ENCODE data around the gene STYK1. TPM values are rescaled to one million over a fixed set of nuclear protein-coding genes. Genes with fewer than 3 reads are reported as not detected.
"Not testable (repeated sequence)": the region's sequence is repeated elsewhere in the genome, so short reads cannot be mapped to it uniquely, and the experiment has no call there.

STYK1 gene
- polyA plus RNA-seq, 1 donor, result 0.83 TPM

DNA sequence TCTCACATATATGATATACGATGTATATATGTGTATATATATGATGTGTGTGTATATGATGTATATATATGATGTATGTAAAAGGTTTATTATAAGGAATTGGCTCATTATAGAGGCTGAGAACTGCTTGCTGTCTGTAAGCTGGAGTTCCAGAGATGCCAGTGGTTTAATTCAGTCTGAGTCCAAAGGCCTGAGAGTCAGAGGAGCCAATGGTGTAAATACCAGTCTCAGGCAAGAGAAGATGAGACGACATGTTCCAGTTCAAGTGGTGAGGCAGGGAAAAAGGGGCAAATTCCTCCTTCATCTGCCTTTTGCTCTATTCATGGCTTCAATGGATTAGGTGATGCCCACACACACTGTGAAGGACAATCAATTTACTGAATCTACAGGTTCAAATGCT is 17.1 kb upstream of the STYK1 start:
- no peak for DNase-seq

DNA sequence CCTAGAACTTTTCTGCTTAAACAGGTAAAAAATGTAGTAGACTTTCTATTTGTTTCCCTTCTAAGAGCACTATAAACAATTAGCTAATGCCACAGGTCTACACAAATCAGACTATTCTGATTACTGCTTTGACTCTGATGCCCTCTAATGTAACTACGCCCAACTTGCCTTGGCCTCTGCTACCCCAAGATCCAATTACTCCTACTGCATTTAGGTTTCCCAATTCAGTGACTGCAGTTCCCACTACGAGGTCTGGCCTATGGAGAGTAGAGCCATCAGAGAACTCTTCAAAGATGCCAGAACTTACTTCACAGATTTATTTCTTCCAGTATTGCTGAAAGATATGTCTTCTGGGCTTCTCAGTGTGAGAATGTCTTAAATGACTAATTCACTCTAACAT is 15.3 kb upstream of the STYK1 start:
- no peak for DNase-seq

DNA sequence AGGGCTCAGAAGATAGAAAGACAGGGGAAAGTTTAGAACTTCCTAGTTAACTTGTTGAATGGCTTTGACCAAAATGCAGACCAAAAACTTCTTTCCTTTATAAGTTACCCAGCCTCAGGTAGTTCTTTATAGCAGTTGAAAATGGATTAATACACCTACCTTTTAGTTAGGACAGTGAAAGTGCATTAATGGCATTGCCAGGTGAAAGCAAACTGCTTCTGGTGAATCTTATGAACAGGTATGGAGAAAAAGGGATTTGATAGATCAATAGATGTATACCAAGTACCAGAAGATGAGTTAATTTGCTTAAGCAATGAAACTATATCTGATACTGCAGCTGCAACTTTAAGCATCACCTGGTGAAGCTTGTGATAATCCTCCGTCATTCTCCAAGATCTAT is 14.2 kb upstream of the STYK1 start:
- DNase-seq, result no peak

DNA sequence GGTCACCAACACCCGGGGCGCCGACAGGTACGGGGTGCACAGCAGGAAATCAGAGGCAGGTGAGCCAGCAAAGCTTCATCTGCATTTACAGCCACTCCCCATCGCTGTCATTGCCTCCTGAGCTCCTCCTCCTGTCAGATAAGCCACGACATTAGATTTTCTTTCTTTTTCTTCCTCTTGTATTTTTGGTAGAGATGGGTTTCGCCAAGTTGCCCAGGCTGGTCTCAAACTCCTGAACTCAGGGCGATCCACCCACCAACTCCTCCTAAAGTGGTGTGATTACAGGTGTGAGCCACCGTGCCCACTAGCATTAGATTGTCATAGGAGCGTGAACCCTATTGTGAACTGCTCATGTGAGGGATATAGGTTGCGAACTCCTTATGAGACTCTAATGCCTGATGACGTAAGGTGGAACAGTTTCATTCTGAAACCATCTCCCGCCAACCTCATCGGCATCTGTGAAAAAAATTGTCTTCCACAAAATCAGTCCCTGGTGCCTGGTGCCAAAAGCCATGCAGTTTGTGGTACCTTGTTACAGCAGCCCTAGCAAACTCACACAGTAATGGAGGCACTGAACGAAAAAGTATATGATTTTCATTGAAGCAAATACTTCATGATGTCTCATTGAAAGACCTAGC is 1.5 kb downstream of the STYK1 start:
- no peak for DNase-seq

DNA sequence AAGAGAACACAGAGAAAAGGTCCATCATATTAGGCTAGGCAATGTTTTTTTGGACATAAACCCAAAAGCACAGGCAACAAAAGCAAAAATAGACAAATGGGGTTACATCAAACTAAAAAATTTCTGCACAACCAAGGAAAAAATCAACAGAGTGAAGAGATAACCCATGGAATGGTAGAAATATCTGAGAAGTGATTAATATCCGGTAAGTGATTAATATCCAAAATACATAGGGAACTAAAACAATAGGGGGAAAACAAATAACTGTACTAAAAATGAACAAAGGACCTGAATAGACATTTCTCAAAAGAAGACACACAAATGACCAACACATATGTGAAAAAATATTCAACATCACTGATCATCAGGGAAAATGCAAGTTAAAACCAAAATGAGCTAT is 4.3 kb downstream of the STYK1 start:
- no peak for DNase-seq

DNA sequence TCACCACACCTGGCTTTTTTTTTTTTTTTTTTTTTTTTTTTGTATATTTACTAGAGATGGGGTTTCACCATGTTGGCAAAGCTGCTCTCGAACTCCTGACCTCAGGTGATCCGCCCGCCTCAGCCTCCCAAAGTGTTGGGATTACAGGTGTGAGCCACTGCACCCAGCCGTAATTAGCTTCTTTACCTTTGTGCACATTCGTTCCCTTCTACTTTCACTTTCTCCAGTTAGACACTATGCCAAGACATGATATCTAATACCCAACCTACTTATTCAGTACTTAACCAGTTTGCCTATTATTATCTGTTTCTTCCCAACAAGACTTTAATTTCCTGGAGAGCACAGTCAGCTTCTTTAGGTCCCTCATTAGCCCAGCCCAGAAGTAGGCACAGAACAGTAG is 5.3 kb downstream of the STYK1 start:
- DNase-seq, result no peak

DNA sequence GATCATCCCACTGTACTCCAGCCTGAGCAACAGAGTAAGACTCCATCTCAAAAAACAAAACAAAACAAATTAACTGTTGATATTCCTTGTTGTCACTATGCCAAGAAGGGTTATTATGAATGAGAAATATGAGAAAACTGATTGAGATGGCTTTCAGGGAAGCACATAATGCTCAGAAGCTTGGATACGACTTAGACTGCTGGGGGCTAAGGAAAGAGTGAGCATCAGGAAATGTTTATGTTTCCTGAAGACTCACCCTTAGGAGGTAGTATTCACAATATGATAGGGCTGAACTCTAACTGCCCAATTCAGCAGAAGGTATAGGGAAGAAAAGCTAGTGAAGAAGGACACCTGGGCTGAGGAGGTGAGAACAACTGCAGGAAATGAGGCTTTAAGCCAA is 6.3 kb downstream of the STYK1 start:
- DNase-seq, result no peak

DNA sequence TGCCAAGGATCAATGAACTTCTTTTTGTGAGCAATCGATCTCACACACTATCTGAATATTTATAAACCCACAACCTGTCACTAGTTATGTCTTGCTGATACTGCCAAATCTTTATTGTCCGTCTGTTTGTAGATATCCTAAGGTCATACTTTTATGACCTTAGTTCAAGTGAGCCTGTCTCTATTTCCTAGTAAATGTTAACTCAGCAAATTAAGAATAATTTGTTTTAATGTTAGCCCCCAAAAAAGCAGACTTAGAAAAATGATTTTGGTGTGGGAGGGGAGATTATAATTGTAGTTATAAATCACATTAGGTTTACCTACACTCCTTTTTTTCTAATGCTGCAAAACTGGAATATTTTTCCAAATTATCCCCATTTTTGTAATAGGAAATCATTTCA is 9.4 kb downstream of the STYK1 start:
- no peak for DNase-seq

DNA sequence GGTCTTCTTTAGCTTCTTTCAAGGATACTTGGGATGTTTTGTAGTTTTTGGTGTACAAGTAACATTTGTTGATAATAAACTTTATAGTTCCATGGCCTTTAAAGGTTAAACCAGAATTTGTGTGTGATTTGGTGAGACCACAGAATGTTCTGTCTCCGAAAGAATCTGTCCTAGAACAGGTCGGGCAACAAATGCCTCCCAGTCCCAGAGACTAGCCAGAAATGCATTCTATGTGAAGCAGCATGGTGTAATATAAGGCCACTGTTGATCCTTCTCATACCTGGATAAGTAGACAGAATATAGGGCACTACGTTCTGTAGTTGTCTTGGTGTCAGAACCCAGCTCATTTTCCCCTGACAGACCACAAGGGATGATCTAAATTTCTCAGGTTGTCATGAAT is 10.0 kb downstream of the STYK1 start:
- DNase-seq, result no peak

DNA sequence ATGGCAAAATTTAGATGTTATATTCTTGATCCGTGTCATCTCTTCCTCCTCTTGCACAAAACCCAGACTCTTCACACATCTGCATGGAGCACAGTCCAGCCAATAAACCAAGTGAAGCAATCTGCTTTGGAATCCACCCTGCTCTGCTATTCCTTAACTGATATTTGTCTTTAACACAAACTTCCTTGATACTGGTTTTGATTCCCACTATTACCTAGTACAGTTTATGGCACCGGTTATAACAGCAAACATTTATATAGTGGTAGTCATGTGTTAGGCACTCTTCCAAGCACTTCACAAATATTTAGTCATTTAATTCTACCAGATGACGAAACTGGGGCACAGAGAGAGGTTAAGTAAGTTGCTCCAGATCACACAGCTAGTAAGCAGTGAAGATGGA is 12.5 kb downstream of the STYK1 start:
- DNase-seq, result no peak

DNA sequence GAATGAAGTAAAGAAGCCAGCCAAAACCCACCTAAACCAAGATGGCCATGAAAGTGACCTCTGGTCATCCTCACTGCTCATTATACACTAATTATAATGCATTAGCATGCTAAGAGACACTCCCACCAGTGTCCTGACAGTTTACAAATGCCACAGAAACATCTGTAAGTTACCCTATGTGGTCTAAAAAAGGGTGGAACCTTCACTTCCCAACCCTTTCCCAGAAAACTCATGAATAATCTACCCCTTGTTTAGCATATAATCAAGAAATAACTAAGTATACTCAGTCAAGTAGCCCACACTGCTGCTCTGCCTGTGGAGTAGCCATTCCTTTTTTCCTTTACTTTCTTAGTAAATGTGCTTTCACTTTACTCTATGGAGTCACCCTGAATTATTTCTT is 19.8 kb downstream of the STYK1 start:
- no peak for DNase-seq

DNA sequence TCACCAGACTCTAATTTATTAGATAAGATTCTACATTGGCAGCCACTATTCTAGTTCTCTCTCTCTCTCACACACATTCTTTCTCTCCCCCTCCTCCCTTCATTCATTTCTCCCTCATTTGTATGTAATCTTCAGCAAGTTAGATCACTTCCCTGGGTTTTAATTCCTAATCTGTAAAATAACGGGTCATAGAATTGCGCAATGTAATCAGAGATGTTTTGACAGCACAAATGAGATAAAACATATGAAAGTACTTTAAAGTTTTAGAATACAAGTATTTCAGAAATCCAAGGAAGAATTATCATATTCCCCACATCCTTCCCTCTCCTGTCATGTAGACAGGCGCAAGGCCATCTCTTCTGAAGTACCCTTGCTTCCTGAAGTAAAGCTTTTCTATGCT is 21.7 kb downstream of the STYK1 start:
- DNase-seq, result no peak

DNA sequence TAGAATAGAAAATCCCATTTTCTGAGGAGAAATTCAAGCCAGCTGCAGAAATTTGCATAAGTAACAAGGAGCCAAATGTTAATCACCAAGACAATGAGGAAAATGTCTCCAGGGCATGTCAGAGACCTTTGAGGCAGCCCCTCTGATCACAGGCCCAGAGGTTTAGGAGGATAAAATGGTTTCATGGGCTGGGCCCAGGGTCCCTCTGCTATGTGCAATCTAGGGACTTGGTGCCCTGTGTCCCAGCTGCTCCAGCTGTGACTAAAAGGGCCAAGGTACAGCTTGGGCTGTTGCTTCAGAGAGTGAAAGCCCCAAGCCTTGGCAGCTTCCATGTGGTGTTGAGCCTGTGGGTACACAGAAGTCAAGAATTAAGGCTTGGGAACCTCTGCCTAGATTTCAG is 27.3 kb downstream of the STYK1 start:
- not testable (repeated sequence) for DNase-seq

DNA sequence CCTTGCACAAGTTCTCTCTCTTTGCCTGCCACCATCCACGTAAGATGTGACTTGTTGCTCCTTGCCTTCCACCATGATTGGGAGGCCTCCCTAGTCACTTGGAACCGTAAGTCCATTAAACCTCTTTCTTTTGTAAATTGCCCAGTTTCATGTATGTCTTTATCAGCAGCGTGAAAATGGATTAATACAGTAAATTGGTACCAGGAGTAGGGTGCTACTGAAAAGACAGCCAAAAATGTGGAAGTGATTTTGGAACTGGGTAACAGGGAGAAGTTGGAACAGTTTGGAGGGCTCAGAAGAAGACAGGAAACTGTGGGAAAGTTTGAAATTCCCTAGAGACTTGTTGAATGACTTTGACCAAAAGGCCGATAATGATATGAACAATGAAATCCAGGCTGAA is 27.9 kb downstream of the STYK1 start:
- DNase-seq, result no peak

DNA sequence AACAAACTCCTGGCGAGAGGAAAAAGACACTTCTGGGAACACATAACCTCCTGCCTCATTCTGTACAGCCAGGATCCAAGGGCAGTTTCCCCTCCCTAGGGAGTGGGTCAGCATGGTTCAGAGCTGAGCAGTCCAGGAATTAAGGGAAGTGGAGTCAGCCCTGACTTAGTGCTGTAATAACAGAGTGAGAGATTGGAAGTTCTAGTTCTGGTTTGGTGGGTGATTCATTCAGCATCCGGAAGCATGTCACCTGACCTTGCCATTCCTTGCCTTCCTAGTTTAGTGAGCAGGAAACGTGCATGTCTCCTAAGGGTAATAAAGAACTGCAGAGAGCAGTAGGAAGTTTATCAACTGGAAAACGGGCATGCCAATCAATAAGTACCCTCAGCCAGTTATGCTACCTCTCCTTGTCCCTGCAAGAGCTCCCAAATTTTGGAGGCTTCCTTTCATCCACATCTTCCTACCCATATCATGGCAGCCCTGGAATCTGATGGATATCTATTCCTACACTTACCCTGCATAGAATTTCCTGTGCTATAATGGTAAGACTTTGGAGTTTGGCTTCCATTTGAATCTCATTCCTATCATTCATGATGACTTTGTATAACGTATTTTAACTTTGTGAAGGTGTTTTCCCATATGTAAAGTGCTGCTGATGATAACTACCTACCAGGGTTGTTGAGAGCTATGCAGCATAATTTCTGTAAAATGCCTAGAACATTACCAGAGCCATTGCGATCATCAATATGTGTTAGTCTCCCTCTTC is 31.9 kb downstream of the STYK1 start:
- no peak for DNase-seq

DNA sequence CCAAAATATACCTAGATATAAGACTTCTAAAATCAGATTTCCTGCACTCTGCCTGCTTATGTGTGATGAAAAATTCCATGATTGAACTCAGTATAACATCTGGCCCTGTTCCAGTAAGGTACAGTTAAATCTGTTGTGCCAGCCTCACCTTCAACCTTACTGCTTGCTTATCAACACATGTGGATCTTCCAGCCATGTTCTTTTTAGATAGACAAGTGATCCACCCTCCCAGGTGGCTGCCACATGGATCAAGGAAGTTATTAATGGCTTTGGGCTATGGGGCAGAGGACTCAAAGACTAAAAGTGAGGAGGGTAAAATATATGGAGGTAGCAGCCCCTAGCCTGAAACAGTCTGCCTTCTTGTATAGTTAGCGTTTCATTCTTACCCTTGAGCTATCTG is 35.1 kb downstream of the STYK1 start:
- DNase-seq, result no peak

DNA sequence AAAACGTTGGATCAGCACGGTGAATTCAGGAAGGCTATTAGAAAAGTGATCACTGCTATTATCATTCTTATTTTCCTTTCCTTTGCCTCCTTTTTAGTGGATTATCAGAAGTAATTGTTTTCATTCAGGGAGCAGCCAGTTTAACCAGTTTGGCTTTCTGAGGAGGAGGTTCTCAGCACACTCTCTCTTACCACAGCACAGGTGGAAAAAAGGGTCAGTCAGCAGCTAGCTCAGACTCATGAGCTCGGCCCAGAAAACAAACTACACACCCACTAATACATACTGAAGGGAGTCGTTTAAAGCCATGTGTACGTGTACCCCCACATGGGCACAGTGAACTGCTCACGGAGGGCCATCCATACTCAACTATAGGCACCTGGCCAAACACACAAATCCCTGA is 37.2 kb downstream of the STYK1 start:
- no peak for DNase-seq

DNA sequence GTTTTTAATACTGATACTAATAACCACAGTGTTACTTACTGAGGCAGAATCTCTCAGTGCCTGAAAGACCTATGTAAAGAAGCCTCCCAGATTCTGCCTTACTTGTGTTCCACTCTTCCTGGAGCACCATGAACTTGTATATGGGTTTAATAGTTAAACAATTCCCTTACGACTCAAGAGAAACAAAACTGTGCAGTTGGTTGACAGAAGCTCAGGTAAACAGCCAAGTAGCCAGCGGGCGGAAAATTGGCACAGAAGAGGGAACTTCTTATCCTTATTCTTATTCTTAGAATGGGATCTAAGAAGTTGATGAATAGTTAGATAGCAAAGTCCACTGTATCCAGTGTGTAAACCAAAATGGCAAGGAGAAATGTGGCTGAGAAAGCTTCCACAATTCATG is 37.7 kb downstream of the STYK1 start:
- no peak for DNase-seq

DNA sequence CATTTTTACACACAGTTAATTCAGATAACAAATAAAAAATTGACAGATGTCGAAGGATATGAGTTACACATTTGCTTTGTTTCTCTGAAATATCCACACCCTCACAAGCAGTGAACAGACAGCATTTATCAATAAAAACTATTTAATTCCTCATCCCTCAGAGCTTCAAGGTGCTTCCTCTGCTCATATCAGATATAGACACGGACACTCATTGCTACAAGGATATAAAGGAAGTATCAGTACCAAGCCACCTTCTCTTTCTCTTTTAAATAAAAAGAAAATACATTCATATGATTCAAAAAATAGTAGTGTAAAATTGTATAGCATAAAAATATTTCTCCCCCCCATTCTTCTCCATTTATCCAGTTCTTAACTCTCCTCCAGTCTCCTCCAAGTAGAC is 38.5 kb downstream of the STYK1 start:
- no peak for DNase-seq

DNA sequence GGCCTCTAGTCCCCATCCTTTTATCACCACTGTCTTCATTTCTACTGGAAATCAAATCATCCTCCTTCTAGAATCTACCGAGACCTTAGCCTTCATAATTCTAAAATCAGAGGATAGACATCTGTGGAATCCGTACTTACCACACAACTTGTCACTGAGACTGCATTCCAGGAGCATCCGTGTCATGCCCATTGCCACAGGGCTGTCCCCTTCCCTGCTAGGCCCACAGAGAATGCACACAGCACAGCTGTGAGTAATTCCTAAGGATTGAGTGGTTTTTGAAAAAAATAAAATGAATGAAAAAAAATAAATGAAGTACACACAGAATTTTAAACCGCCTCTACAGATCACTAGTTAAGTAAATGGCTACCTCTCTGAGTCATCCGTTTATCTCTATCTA is 39.4 kb downstream of the STYK1 start:
- DNase-seq, result no peak

DNA sequence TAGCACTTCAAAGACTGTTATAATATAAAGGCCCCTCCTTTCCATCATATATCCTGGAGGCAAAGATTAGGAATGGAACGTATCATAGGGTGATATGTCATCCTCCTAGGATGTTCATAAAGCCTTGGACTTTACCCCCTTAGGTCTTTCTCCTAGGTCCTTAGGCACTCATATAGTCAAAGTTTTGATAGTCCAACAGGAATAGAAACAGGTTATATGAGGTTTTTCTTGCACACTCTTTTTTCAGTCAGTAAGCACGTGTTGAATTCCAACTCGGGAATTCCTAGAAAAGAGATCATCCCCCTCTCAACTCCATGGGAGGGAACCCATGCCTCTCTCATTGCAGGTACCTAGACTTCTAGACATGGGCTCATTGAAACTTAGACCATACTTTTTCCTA is 40.3 kb downstream of the STYK1 start:
- DNase-seq, result no peak

DNA sequence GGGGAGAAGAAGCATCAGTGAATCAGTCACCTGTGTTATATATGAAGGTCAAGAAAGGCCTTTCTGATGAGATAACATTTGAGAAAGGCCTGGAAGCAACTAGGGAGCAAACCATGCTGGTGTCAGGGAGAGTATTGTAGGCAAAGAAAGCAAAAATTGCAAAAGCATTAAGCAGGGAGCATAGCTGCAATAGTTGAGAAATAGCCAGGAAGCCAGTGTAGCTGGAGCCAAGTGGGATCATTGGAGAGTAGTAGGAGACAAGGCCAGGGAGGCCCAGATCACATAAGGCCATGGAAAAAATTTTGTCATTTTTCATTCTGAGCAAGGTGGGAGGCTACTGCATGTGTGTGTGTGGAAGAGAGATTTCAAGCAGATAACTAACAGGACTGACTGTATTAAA is 41.6 kb downstream of the STYK1 start:
- DNase-seq, result no peak

DNA sequence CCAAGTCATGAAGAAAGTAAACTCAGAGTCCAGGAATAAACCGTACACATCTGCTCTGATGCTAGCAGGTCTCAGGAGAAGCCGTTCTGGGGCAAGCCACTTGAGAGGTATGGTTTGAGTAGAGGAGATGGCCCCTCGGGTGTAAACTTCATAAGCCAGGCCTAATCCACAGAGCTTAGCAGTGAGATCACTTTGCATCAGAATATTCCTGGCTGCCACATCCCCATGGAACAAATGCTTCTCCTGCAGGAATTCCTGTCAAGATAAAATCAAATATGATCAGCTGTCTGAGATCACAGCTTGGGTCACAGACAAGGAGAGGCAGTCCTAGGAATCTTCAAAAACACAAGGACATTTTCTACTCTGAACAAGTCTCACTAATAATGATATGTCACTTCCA is 49.2 kb downstream of the STYK1 start:
- no peak for DNase-seq

DNA sequence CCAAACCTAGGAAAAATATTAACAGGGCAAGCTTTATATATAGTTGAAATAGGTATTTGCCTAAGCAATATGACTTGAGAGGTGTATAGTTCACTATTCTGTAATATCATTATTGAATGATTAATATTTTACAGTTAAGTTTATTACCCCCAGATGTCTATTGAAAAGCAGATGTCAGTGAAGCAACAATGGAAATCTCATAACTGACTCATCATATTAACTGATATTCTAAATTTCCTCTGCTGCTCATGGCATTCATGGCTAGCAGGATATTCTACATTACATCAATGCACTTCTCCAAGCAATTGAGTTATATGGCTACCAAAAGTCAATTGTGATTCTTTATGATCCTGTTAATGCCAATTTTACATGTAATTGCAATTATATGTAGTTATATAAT is 50.7 kb downstream of the STYK1 start:
- DNase-seq, result no peak

Measured in left kidney (tissue), 2 donors.